GM11168 (cell line): ENCODE data around the gene RGSL1.
"Not testable (repeated sequence)": the region's sequence is repeated elsewhere in the genome, so short reads cannot be mapped to it uniquely, and the experiment has no call there.

ENCODE experiments used
- in situ Hi-C: fragments of 300-500 bp; cut with MboI; formaldehyde crosslinking; loops from one replicate; pipeline ENCODE4 v1.12.0; 2022; ENCODE audit warnings: low sequenced_read_pairs; ENCODE audit not compliant: unreplicated experiment

RGSL1 gene

DNA sequence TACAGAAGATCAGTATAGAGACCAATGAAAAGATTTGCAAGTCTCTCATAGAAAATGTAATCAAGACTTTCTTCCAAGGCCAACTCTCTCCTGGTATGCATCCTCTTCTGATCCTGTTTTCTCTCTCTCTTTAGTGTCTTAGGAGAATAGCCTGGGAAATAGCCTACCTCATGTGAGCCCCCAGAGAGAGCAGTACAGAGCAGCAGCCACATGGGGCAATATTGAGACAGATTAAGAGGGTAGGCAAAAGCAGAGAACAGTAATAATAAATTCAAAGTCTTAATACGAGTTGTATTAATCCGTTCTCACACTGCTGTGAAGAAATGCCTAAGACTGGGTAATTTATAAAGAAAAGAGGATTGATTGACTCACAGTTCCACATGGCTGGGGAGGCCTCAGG is 77.7 kb downstream of the RGSL1 start:
- in situ Hi-C loops, result no loop called here

DNA sequence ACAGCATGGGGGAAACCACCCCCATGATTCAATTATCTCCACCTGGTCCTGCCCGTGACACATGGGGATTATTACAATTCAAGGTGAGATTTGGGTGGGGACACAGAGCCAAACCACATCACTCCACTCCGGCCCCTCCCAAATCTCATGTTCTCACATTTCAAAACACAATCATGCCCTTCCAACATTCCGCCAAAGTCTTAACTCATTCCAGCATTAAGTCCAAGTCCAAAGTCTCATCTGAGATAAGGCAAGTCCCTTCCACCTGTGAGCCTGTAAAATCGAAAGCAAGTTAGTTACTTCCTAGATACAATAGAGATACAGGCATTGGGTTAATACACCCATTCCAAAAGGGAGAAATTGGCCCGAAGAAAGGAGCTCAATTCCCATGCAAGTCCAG is 78.3 kb downstream of the RGSL1 start:
- in situ Hi-C loops, result not testable (repeated sequence)

- in situ Hi-C loops, result no loop called here
Observed at GRCh38 chr1:182533896-182534295, 84.0 kb downstream of the RGSL1 start.

DNA sequence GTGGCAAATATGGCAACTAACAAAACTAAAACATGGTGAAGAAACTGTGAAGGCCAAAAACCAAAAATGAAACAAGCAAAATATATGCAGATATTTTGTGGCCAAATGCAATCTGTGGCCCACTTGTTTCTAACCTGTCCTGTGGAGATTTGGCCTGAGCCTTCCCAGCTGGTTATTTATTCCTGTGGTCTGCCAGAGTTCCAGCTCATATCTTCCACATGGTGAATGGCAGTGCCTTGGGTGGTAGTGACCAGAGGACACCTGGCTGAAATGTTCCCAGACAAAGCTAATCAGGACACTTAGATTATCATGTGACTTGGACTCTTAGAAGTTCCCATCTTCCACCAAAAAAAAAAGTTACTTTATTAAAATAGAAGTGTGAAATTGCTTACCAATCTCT is 99.4 kb downstream of the RGSL1 start:
- in situ Hi-C loops, result no loop called here

GRCh38 chr1:182549811-182550210 is 99.9 kb downstream of the RGSL1 start:
- in situ Hi-C loops, result no loop called here

GRCh38 chr1:182552527-182552926 is 102.6 kb downstream of the RGSL1 start:
- in situ Hi-C loops, result no loop called here

DNA sequence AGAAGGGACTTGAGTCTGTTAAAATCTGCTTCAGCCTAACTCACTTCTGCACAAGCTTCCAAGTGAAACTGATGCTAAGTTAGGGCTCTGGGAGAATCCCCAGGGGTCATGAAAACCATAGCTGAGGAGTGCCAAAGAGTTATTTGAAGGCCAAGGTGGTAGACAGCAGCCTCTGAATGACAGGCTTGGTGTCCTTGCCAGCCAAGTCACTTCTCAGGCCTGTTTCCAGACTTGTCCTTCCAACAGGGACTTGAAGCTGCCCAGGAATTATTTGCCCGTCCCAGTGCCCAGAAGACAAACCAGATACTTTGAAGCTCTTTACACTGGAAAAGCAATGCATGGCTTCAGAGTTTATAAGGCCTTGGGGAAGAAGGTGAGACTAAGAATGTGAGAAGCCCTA is 105.5 kb downstream of the RGSL1 start:
- in situ Hi-C loops, result no loop called here

DNA sequence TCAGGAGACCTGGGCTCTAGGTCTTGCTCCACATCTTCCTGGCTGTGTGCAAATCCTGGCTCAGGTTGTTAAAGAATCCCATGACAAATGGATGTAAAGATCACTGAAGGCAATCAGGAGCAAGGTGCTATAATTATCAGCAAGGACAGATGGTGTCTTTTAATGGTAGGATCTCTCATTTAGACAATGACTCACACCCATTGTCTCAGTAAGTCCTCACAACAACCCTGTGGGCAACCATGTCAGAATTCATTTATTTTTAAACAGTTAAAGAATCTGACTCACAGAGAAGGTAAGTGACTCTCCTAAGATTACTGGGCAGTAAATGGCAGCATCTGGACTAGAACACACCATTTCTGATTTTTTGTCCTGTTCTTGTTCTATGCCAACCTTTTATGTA is 106.3 kb downstream of the RGSL1 start:
- in situ Hi-C loops, result no loop called here

DNA sequence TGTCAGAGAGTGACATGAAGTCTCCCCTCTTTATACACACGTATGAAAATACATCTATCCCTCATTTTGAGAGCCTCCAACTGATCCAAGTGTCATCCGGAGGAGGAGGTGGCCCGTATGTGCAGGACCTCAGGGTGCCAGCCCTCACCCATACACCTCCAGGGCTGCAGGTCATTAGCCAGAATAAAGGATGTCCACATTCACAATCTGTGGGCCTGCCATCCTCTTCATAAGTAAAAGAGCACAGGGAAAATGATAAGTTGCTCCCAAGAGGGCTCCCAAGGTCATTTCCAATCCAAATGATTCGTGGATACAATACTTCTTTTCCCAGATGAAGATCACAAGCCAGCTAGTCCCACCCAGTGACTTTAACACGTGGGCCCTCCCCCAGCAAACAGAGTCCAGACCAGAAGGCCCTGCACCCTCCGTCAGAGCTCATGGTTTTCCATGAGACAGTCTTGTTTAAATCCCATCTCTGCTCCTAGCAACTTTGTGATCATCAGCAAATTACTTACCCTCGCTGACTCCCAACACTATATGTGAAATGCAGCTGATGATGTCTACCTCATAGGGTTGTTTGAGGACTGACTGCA is 110.5 kb downstream of the RGSL1 start:
- in situ Hi-C loops, result no loop called here

DNA sequence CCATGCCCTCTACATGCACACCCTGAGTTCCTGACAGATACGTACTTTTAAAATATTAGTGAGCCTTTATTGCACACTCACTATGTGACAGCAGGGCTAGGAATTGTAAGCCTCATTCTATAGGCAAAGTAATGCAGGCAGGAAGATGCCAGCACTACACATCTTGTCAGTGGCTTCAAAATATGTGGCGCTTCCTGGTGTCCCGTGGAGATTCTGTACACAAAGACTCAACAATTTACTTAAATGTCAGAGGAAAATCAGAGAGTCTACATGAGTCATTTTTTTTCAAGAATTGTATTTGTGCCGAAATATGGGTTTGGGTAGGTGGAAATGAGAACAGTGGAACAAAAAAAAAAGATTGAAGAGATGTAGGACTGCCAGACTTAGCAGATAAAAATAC is 111.5 kb downstream of the RGSL1 start:
- in situ Hi-C loops, result no loop called here

GRCh38 chr1:182563095-182563494 is 113.1 kb downstream of the RGSL1 start:
- in situ Hi-C loops, result no loop called here

DNA sequence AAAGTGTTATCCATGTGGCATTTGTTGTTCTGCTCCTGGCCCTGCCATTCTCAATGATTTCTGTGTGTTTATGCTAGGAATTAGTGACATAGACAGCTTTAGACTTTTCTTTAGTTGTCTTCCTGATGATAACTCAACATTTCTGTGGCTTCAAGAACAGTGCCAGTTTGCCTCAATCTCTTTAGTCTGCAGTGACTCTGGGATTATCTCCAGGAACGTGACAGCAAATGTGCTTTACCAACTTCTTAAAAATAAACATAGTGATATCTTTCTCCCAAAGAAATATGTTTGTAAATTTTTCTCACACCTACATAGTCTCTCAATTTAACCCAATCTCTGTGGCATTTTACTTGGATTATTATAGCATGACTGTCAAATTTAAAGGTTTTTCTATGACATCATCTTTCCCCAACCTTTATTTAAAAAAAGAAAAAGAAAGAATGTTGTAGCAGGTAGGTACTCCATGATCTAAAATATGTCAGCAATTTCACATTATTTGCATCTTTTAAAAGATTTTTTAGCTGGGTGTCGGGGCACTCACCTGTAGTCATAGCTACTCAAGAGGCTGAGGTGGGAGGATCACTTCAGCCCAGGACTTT is 114.6 kb downstream of the RGSL1 start:
- in situ Hi-C loops, result no loop called here

DNA sequence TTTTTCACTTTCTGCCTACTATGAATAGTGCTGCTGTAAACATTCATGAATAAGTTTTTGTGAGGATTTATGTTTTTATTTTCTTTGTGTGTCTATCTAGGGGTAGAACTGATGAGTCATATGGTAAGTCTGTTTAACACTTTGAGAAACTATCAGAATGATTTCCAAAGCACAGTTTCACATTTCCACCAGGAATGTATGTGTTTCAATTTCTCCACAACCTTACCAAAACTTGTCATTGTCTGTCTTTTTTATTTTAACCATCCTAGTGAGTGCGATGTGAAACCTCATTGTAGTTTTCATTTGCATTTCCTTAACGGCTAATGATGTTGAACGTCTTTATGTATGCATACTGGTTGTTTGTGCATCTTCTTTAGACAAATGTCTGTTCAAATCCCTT is 115.6 kb downstream of the RGSL1 start:
- in situ Hi-C loops, result no loop called here

GRCh38 chr1:182567629-182568028 is 117.7 kb downstream of the RGSL1 start:
- in situ Hi-C loops, result no loop called here

GRCh38 chr1:182568647-182569284 is 118.8 kb downstream of the RGSL1 start:
- in situ Hi-C loops, result no loop called here

DNA sequence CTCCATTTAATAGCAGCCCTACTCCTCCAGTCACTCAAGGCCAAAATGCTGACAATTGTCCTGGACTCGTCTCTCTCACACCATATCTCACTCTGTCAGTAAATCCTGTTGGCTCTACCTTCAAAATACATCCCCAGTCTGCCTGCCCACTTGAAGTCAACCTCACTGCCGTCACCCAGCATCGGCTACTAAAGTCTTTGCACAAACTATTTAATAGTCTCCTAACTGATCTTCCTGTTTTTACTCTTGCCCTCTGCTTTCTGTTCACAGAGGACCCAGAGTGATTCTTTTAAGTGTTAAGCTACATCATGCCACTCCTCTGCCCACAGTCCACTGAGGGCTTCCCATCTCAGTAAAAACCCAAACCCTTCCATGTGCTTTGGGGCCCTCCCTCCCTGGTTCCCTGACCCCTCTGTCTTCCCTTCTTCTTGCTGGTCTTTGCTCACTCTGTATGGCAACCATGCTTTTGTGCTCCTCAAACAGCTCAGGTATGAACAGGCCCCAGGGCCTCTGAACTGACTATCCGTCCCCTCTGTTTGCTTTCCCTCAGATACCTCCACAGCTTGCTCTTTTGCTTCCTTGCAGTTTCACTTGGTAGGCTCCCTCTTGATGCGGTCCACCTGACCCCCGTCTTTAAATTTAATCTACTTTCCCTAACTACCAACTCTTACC is 120.1 kb downstream of the RGSL1 start:
- in situ Hi-C loops, result no loop called here

GRCh38 chr1:182570611-182570970 is 120.6 kb downstream of the RGSL1 start:
- in situ Hi-C loops, result no loop called here

DNA sequence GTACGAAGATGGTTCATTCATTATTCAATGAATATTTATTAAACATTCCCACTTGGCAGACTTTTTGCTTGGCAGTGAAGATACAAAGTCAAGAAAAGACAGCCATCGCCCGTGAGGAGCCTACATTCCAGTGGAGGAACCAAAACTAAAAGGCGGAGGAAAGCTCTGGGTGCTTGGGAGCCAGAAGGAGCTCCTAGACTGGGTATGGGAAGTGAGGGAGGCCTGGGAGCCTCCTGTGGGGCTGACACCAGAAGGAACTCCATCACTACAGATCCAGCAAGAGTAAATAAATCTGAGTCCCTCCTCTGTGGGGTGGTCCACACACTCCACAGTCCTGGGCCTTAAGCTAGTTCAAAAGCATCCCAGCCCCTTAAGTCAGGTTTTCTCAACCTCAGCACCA is 124.2 kb downstream of the RGSL1 start:
- in situ Hi-C loops, result no loop called here

DNA sequence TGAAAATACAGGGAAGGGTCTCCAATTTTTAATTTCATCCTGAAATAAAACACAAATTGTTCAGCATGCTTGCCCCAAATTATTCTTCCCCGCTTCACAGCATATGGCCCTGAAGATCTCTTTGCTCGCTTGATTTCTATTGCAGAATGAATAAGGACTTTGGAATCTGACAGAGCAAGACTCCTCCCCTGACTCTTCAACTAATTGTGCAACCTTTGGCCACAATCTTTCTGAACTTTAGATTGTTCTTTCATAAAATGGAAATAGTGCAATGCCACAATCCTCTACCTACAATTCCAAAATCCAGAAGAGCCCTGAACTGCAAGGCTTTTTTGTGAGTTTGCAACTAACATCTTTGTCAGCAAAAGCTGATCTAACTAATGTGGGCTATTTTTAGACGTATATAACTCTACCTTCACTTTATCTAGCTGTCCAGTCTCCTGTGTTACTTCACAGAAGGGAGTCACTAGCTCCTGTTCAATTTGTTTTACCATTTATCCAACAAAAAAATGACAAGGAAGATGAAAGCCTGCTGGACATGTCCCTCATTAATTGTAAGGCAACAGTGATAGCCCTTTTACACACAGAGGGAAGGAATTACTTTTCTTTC is 125.7 kb downstream of the RGSL1 start:
- in situ Hi-C loops, result no loop called here

- in situ Hi-C loops, result no loop called here
Observed at GRCh38 chr1:182580736-182581135, 130.8 kb downstream of the RGSL1 start.

- in situ Hi-C loops, result no loop called here
Observed at GRCh38 chr1:182584746-182585145, 134.8 kb downstream of the RGSL1 start.
